Neuronal stem cell (in vitro differentiated cells): ENCODE measurements around the gene MFNG.

Experiments used
- DNase-seq: peaks from one replicate; pipeline ENCODE4 v3.0.0-alpha.2; 2013; ENCODE audit warnings: low spot score
- H2AFZ ChIP-seq: one replicate; pipeline ENCODE4 v1.6.1; 2013; ENCODE audit warnings: mild to moderate bottlenecking, low read length, inconsistent platforms
- H2AK5ac ChIP-seq: 2 replicates; pipeline ENCODE4 v1.6.1; 2013; ENCODE audit warnings: low read depth, mild to moderate bottlenecking, inconsistent platforms, low read length, moderate library complexity, mixed read lengths
- H2BK120ac ChIP-seq: 2 replicates; pipeline ENCODE4 v1.6.1; 2013; ENCODE audit warnings: low read depth, mild to moderate bottlenecking, inconsistent platforms, low read length, moderate library complexity, mixed read lengths
- H2BK12ac ChIP-seq: one replicate; pipeline ENCODE4 v1.6.1; 2013; ENCODE audit warnings: low read length, inconsistent platforms
- H2BK15ac ChIP-seq: 2 replicates; pipeline ENCODE4 v1.6.1; 2013; ENCODE audit warnings: mild to moderate bottlenecking, low read length, inconsistent platforms, mixed read lengths
- H2BK5ac ChIP-seq: one replicate; pipeline ENCODE4 v1.6.1; 2013; ENCODE audit warnings: inconsistent platforms, mild to moderate bottlenecking, low read length, moderate library complexity
- H3K14ac ChIP-seq: one replicate; pipeline ENCODE4 v1.6.1; 2013; ENCODE audit warnings: low read length, inconsistent platforms
- H3K18ac ChIP-seq: 2 replicates; pipeline ENCODE4 v1.6.1; 2013; ENCODE audit warnings: low read length, inconsistent platforms
- H3K23ac ChIP-seq: 2 replicates; pipeline ENCODE4 v1.6.1; 2013; ENCODE audit warnings: low read depth, mild to moderate bottlenecking, mixed read lengths, low read length, inconsistent platforms; ENCODE audit not compliant: poor library complexity
- H3K27ac ChIP-seq: replicated peaks from 3 replicates; pipeline ENCODE4 v1.5.1; 2013; ENCODE audit warnings: low read length, inconsistent platforms
- H3K27me3 ChIP-seq, 3 experiments: 2 replicates each; pipeline ENCODE4 v1.6.1; 2013; ENCODE audit warnings: low read length in 3 of 3, mild to moderate bottlenecking in 2 of 3, inconsistent platforms in 1 of 3, low read depth in 1 of 3, mixed read lengths in 1 of 3, moderate library complexity in 1 of 3; ENCODE audit not compliant: control insufficient read depth in 3 of 3, insufficient read depth in 3 of 3
- H3K36me3 ChIP-seq, 2 donors: replicated peaks in 1 of 2; 2 replicates each; pipeline ENCODE4 v1.6.1; 2013; ENCODE audit warnings: low read length in 2 of 2; ENCODE audit not compliant: control insufficient read depth in 2 of 2, insufficient read depth in 2 of 2
- H3K4ac ChIP-seq: 2 replicates; pipeline ENCODE4 v1.6.1; 2013; ENCODE audit warnings: inconsistent platforms, mild to moderate bottlenecking, low read length, moderate library complexity
- H3K4me1 ChIP-seq, 2 donors: 1 replicate in 1 of 2; 2 replicates in 1 of 2; pipeline ENCODE4 v1.6.1; 2013; ENCODE audit warnings: low read length in 2 of 2, low read depth in 1 of 2; ENCODE audit not compliant: control insufficient read depth in 2 of 2, insufficient read depth in 1 of 2
- H3K4me2 ChIP-seq: one replicate; pipeline ENCODE4 v1.6.1; 2013; ENCODE audit warnings: mild to moderate bottlenecking, low read length, inconsistent platforms; ENCODE audit not compliant: insufficient read depth, poor library complexity, severe bottlenecking
- H3K4me3 ChIP-seq, 2 donors: 2 replicates each; pipeline ENCODE4 v1.5.1; 2013; ENCODE audit warnings: low read length in 2 of 2, mild to moderate bottlenecking in 2 of 2, inconsistent platforms in 1 of 2, moderate library complexity in 1 of 2
- H3K79me1 ChIP-seq: one replicate; pipeline ENCODE4 v1.6.1; 2013; ENCODE audit warnings: low read depth, mild to moderate bottlenecking, inconsistent platforms, low read length, moderate library complexity
- H3K9ac ChIP-seq: one replicate; pipeline ENCODE4 v1.6.1; 2013; ENCODE audit warnings: mild to moderate bottlenecking, low read depth, low read length, inconsistent platforms; ENCODE audit not compliant: poor library complexity
- H3K9me3 ChIP-seq, 2 donors: replicated peaks in 1 of 2; 2 replicates each; pipeline versions ENCODE3 to v1.6.1; 2013; ENCODE audit warnings: low read length in 2 of 2, mild to moderate bottlenecking in 2 of 2, inconsistent platforms in 1 of 2, low read depth in 1 of 2, mixed read lengths in 1 of 2, moderate library complexity in 1 of 2; ENCODE audit not compliant: control insufficient read depth in 2 of 2, insufficient read depth in 1 of 2
- H4K8ac ChIP-seq: one replicate; pipeline ENCODE4 v1.6.1; 2013; ENCODE audit warnings: low read depth, mild to moderate bottlenecking, inconsistent platforms, low read length, moderate library complexity
- H4K91ac ChIP-seq: one replicate; pipeline ENCODE4 v1.6.1; 2013; ENCODE audit warnings: low read length, low read depth, mild to moderate bottlenecking, inconsistent platforms; ENCODE audit not compliant: poor library complexity
- WGBS, 2 donors: extraction: QIAGEN DNeasy Blood & Tissue Kit; methylation state at CpG; one replicate each; pipeline ENCODE4 v1.1.7; 2013; ENCODE audit warnings: missing lambda C conversion rate in 2 of 2, mixed read lengths in 1 of 2; ENCODE audit not compliant: insufficient read length in 2 of 2, insufficient replicate concordance in 1 of 2; ENCODE audit errors: extremely low coverage in 2 of 2; 5-methylcytosine and 5-hydroxymethylcytosine counted together

MFNG gene

GRCh38 chr22:37449331-37450001 lies 36.7 kb downstream of the MFNG start:
- H3K4me3 ChIP-seq, result no peak overlapping the region

GRCh38 chr22:37448516-37449127 lies 37.6 kb downstream of the MFNG start:
- H3K4me1 ChIP-seq, result peaks cover 0 to 8% of the 10 kb centered on the region in 2 donors
- no peak overlapping the region for H3K27ac ChIP-seq
- no peak overlapping the region for H2AFZ ChIP-seq
- no peak for DNase-seq
- H3K36me3 ChIP-seq, result no peaks in the 10 kb centered on the region
- peak overlapping the region; percentile 70 for H3K4ac ChIP-seq
- H3K4me2 ChIP-seq, result no peak overlapping the region
- H2BK12ac ChIP-seq, result no peak overlapping the region
- peaks cover 0 to 12% (median 0%) of the 10 kb centered on the region in 3 experiments for H3K27me3 ChIP-seq
- peak overlapping the region; percentile 40 for H2BK15ac ChIP-seq
- peak overlapping the region; percentile 71 for H2AK5ac ChIP-seq
- no CpG with 5 or more reads among the region's 18 CpGs for WGBS, 2 donors
- no peaks in the 10 kb centered on the region for H3K9me3 ChIP-seq
- H3K14ac ChIP-seq, result no peak overlapping the region
- H4K8ac ChIP-seq, result no peak overlapping the region
- peak overlapping the region; percentile 68 for H3K23ac ChIP-seq
- H3K9ac ChIP-seq, result peak overlapping the region; percentile 2
- no peak overlapping the region for H2BK5ac ChIP-seq
- no peaks in the 10 kb centered on the region for H3K79me1 ChIP-seq
- no peak overlapping the region for H4K91ac ChIP-seq
- no peak overlapping the region for H3K4me3 ChIP-seq
- H3K18ac ChIP-seq, result peak overlapping the region; percentile 81
- H2BK120ac ChIP-seq, result no peak overlapping the region

More at GRCh38 chr22:37449331-37450001, 36.7 kb downstream of the MFNG start:
- H3K79me1 ChIP-seq, result no peaks in the 10 kb centered on the region
- H2BK12ac ChIP-seq, result no peak overlapping the region
- peak overlapping the region; percentile 71 for H2AK5ac ChIP-seq
- H3K27me3 ChIP-seq, result peaks cover 0 to 18% (median 0%) of the 10 kb centered on the region in 3 experiments
- H2BK5ac ChIP-seq, result no peak overlapping the region
- peak overlapping the region; percentile 68 for H3K23ac ChIP-seq
- H3K9me3 ChIP-seq, result no peaks in the 10 kb centered on the region
- WGBS, 2 donors, result no CpG with 5 or more reads among the region's 15 CpGs
- H3K18ac ChIP-seq, result peak overlapping the region; percentile 65
- H4K8ac ChIP-seq, result no peak overlapping the region
- no peak overlapping the region for H2BK15ac ChIP-seq
- DNase-seq, result no peak
- peak overlapping the region; percentile 43 for H4K91ac ChIP-seq
- H3K27ac ChIP-seq, result no peak overlapping the region
- H2AFZ ChIP-seq, result no peak overlapping the region
- no peak overlapping the region for H3K4ac ChIP-seq
- H3K4me2 ChIP-seq, result no peak overlapping the region
- H3K36me3 ChIP-seq, result no peaks in the 10 kb centered on the region
- H3K9ac ChIP-seq, result no peak overlapping the region
- no peak overlapping the region for H2BK120ac ChIP-seq
- no peak overlapping the region for H3K14ac ChIP-seq
- H3K4me1 ChIP-seq, result peaks cover 0 to 8% of the 10 kb centered on the region in 2 donors

GRCh38 chr22:37445501-37445900 lies 40.7 kb downstream of the MFNG start:
- Histone ChIP-seq H3K4me2 (no peak overlapping the region), H3K36me3 (no peaks in the 10 kb centered on the region), H3K4me1 (peaks cover 0 to 8% of the 10 kb centered on the region in 2 donors), H3K4me3 (no peak overlapping the region), H3K4ac (no peak overlapping the region), H3K27ac (no peak overlapping the region), H2BK5ac (no peak overlapping the region), H3K27me3 (peaks cover 0 to 12% (median 0%) of the 10 kb centered on the region in 3 experiments), H3K23ac (no peak overlapping the region), H3K14ac (no peak overlapping the region), H3K9ac (no peak overlapping the region), H3K9me3 (peaks cover 0 to 5% of the 10 kb centered on the region in 2 donors), H2BK120ac (no peak overlapping the region), H2BK12ac (no peak overlapping the region), H2AFZ (no peak overlapping the region), H3K79me1 (no peaks in the 10 kb centered on the region), H3K18ac (no peak overlapping the region), H2AK5ac (no peak overlapping the region), H2BK15ac (no peak overlapping the region), H4K91ac (no peak overlapping the region), H4K8ac (no peak overlapping the region)
- no peak for DNase-seq
- 100% methylated on average over 2 of the region's 9 CpGs; no CpG with 5 or more reads in 1 of the 2 donors for WGBS, 2 donors

- peaks cover 0 to 6% (median 0%) of the 10 kb centered on the region in 3 experiments for H3K27me3 ChIP-seq
- no peak overlapping the region for H3K4ac ChIP-seq
- no peak overlapping the region for H3K4me3 ChIP-seq
- no peak overlapping the region for H3K23ac ChIP-seq
- peaks cover 0 to 8% of the 10 kb centered on the region in 2 donors for H3K4me1 ChIP-seq
- H2BK5ac ChIP-seq, result no peak overlapping the region
- no peak overlapping the region for H4K91ac ChIP-seq
- no peak overlapping the region for H3K4me2 ChIP-seq
- no peak overlapping the region for H3K18ac ChIP-seq
- peaks cover 0 to 5% of the 10 kb centered on the region in 2 donors for H3K9me3 ChIP-seq
- no peak overlapping the region for H3K14ac ChIP-seq
- H2BK120ac ChIP-seq, result no peak overlapping the region
- no peak overlapping the region for H3K9ac ChIP-seq
- H2AFZ ChIP-seq, result no peak overlapping the region
- H3K27ac ChIP-seq, result no peak overlapping the region
- no peak overlapping the region for H2BK15ac ChIP-seq
- no CpG with 5 or more reads among the region's 7 CpGs for WGBS, 2 donors
- H3K36me3 ChIP-seq, result no peaks in the 10 kb centered on the region
- no peaks in the 10 kb centered on the region for H3K79me1 ChIP-seq
- DNase-seq, result no peak
- no peak overlapping the region for H2AK5ac ChIP-seq
- no peak overlapping the region for H2BK12ac ChIP-seq
- no peak overlapping the region for H4K8ac ChIP-seq
Observed at GRCh38 chr22:37443977-37444376, 42.2 kb downstream of the MFNG start.
